ENCODE measurements around the gene IFI6.
"Not testable (repeated sequence)": the region's sequence is repeated elsewhere in the genome, so short reads cannot be mapped to it uniquely, and the experiment has no call there.

The IFI6 gene

DNA sequence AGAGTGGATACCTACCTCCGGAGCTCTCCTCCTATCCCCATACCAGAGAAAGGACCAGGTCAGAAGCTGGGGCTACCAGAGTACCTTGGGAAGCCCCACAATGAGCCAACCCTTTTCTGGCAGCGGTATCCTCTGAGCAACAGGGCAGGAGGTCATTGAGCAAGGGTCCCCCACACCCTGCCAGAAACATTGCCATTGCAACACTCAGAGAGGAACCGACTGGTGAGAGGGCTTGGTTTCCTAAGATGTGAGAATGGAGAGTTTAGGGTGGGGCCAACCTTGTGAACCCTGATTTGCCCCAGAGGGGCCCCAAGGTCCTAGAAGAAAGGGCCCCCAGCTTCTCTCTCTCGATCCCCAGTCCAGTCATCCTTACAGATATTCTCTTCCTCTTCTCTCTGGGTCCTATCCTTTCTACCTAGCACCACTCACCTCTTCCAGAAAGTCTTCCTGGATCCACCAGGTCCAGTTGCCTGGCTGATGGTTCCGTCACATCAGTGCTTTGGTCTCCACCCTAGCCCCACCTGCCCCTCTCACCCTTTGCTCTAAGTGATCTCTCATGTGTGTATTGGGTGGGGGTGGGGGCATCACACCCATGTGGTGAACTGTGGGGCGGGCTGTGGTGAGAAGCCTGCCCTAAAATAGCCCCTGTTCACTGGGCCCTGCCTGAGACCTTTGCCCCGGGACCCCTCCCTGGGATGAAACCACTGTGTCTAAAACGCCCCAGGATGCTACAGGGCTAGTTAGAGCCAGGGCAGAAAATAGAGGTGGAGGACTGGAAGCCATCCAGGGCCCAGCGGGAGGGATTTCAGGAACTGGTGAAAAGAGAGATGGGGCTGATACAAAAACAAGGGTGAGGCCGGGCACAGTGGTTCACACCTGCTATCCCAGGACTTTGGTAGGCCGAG, 45.7 kb downstream of the IFI6 start:
- no peak for DNase-seq

DNA sequence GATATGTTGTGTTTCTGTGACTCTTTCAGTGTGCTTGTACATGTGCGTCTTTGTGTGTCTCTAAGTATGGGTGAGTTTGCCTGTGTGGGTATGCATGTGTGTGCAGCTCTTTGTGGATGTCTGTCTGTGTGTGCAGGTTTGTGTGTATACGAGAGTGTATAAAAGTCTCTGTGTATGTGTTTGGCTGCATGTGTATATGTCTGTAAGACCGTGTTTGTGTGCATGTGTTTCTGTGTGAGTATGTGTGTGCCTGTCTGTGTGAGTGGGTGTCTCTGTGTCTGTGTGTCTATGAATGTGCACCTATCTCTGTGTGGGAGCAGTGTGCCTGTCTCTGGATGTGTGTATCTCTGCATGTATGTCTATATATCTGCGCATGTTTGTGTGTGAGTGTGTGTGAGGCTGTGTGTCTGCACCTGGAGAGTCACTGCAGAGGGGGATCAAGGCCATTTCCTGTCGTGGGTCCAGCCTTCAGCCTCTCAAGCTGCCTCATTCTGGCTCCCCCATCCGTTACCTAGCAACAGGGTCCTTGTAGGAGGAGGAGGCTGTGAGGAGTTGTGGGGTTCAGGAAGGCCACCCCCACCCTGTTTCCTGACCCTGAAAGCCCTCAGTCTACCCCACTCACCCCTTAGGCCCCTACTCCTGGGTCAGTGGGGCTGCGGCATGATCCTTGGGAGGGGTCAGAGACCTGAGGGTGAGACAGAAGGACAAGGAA, 47.4 kb downstream of the IFI6 start:
- DNase-seq, result no peak

DNA sequence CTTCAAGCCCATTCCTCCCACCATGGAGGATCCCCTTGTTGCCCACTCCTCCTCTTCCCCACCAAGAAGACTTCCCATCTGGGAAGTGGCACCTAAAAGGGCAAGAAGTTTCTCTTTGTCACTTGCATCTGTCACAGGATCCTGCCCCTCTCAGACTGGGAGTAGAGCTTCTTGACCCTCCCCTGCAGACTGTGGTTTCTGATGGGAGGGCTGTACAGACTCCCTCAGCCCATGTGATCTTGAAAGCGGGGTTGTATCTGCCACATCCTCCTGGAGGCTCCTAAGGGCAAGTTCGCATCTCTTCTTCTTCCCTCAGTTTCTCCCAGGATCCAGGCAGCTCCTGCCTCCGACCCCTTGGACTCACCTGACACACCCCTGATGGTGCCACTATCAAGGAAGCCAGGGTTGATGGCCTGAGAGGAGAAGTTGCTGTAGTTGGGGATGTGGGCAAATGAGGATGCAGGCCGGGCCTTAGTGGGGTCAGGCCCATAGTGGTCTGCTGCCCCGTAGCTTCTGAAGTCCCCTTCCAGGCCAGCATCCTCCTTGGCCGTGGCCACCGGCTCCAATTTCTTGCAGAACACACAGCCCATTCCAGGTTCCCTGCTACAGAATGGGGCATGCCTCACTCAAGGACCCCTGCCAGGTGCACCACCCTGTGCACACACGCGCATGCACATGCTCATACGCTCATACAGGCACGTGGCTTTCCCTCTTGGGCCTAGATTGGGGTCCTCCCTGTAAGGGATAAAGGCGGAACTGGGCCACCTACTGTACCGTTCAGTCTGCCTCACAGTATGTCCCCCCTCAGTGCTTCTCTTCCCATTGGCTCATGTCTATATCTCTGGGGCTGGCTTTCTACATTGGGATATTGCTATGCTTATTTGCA, 48.4 kb downstream of the IFI6 start:
- DNase-seq, result no peak

DNA sequence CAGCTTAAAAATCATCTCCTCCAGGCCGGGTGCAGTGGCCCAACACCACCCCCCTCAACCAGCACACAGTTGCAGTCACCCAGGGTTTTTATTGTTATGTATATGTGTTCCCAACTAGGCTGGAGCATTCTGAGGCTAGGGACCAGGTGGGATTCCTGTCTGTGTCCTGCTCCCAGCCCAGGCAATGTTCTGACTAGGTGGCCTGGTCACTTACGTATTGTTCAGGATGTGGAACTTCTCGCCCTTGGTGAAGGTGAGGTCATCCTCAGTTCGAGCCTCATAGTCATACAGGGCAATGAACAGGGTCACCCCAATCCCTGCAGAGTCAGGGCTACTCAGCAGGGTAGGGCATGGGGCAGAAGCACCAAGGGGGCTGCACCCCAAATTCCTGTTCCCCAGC, 49.2 kb downstream of the IFI6 start:
- DNase-seq, result no peak

DNA sequence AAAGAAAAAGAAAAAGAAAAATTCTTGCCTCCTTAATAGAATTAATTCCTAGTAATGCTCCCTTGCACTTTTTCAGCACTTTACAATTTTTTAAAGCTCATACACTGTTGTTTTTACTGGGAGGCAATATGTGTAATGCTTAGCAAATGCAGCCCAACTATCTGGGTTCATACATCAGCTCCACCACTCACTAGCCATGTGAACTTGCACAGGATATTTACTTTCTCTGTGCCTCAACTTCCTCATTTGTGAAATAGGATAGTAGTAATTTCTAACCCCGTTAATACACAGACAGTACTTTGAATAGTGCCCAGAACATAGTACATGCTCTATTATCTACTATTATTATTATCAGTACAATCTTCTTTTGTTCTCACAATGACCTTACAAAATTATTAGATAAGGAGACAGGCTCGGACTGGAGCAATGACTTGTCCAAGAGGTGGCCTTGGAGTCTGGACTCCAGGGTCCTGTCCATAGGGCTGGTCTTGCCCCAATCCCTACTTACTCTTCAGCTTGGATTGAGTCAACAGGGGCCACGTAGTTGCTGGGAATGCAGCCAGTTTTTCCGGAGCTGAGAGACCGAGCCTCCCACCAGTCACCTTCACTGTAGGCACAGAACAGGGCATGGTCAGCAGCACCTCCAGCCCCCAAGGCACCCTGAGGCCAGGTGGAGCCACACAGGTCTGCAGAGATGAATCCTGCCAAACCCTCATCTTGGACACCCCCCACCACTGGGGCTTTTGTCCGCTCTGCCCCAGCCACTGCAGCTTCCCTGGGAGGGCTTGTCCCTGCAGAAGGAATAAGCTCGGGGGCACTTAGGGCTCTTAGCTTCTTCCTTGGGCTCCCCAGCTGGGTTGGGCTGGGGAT, 50.7 kb downstream of the IFI6 start:
- no peak for DNase-seq

DNA sequence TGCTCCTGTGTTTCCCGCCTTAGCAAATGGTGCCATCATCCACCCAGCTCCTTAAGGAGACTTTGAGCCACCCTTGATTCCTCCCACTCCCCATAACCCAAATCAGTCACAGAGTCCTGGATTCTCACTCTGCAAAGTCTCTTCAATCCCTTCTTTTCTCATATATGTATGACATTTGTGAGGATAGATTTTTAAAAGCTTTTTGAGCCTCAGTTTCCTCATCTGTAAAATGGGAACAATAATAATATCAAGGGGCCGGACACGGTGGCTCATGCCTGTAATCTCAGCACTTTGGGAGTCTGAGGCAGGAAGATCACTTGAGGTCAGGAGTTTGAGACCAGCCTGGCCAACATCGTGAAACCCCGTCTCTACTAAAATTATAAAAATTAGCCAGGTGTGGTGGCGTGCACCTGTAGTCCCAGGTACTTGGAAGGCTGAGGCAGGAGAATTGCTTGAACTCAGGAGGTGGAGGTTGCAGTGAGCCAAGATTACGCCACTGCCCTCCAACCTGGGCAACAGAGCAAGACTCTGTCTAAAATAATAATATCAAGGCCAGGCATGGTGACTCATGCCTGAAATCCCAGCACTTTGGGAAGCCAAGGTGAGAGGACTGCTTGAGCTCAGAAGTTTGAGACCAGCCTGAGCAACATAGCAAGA, 52.1 kb downstream of the IFI6 start:
- DNase-seq, result not testable (repeated sequence)

DNA sequence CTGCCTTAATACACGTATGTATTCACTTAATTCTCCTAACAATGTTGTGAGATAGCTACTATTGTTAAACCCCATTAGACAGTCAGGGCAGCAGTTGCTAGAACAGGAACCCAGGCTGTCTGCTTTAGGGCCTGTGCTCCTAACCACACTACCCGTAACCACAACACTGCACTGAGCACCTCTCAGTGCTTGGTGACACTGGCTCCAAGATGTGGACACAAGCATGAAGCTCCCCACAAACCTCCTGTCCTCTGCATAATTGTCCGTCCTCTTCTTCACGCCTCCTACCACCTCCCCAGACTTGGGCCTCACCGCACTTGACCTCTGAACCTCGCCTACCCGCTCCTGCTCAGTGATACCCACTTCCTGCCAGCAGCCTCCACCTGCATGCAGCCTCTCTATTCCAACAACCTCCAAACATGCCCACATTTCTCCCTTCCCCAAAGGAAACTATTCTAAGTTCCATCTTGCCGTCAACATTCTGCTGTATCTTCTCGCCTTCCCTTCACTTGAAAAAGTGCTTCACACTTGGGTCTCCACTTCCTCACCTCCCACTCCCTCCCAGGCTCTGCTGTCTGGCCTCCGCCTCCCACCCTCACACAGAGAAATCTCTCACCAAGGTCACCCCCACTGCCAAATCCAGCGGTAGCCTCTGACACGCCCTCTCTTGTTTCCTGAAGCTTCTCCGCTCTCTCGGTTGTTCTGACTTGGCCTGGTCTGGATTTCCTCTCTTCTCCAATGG, 53.5 kb downstream of the IFI6 start:
- no peak for DNase-seq

DNA sequence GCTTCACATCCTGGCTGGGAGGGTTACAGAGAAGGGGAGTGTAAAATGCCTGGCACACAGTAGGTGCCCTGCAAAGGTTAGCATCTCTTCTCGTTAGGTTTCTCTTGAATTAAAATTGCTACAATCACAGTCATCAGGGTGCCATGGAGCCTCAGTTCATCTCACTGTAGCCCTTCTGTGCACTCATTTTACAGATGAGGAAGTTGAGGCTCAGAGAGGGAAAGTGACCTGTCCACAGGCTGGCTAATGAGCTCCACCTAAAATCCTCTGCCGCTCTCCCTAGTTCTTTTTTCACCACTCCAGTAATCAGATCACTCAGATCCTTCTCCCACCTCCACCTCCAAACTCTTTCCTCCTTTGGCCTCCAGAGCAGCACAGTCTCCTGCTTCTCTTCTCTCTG, 54.6 kb downstream of the IFI6 start:
- no peak for DNase-seq

DNA sequence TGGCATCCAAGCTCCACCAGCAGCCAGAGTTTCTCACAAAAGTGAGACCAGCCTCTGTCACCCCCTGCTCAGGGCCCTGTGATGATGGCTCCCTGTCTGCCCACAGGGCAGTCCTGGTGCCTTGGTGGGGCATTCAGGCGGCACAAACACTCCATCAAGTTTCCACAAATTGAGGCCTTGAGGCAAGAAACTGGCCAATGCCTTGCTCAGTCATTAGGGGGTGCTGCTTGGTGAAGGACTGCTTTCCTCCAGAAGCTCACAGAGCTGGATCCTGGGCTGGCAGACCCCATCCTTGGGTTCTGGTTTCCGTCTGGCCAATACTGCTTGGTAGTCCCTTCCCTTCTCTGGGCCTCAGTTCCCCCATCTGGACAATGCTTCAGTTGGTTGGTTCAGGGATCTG, 55.6 kb downstream of the IFI6 start:
- no peak for DNase-seq
